Prostate gland (tissue), 2 donors: ENCODE results near the gene RSPO3.

Experiments used
- CTCF ChIP-seq, 4 experiments: fragments of 200-600 bp in 2 of 4; fragments of 450-650 bp in 2 of 4; sonication (generic) in 2 of 4; IDR thresholded peaks; 1 replicate in 3 of 4; 2 replicates in 1 of 4; pipeline ENCODE4 v1.5.1; 2016 to 2019; ENCODE audit warnings: antibody characterized with exemption in 4 of 4, mild to moderate bottlenecking in 2 of 4, moderate library complexity in 2 of 4
- POLR2A ChIP-seq: fragments of 450-650 bp; IDR thresholded peaks from one replicate; pipeline ENCODE4 v1.6.1; 2016; ENCODE audit warnings: antibody characterized with exemption, mild to moderate bottlenecking
- POLR2AphosphoS5 ChIP-seq: sonication (generic); formaldehyde crosslinking; IDR thresholded peaks from one replicate; pipeline ENCODE4 v1.6.1; 2017; ENCODE audit warnings: antibody characterized with exemption

GRCh38 chr6:127096167-127096566, 22.3 kb upstream of the RSPO3 start:
- TF ChIP-seq POLR2A (no peak), CTCF (IDR thresholded peaks at IDR 0.05) (no peak), POLR2AphosphoS5 (no peak)
